HEK293 (cell line): ENCODE measurements around the gene MUC4.

Experiments
- CTCF ChIA-PET: fragments of 350-600 bp; formaldehyde crosslinking; extraction: SDS; loops from one replicate; lab custom pipeline; 2021; ENCODE audit warnings: antibody characterized with exemption; lab: Yijun Ruan, JAX
- POLR2A ChIA-PET: fragments of 300-600 bp; formaldehyde crosslinking; extraction: SDS; loops from one replicate; lab custom pipeline; 2020; ENCODE audit warnings: antibody characterized with exemption, inconsistent platforms; lab: Yijun Ruan, JAX
- H3K27ac ChIP-seq: fragments of 200-500 bp; sonication (Bioruptor generic); 2 replicates; pipeline ENCODE4 v1.5.1; 2014; ENCODE audit warnings: low read depth, low read length, control low read depth, inconsistent platforms; ENCODE audit errors: extremely low read depth
- H3K36me3 ChIP-seq, 2 experiments: fragments of 200-500 bp in 1 of 2; sonication (Bioruptor generic) in 1 of 2; 1 replicate in 1 of 2; 2 replicates in 1 of 2; pipeline ENCODE4 v1.5.1; 2014 to 2017; ENCODE audit warnings: inconsistent platforms in 2 of 2, low read length in 2 of 2; ENCODE audit not compliant: control insufficient read depth in 2 of 2, insufficient read depth in 1 of 2
- H3K4me1 ChIP-seq: fragments of 200-500 bp; sonication (Bioruptor generic); 2 replicates; pipeline ENCODE4 v1.5.1; 2014; ENCODE audit warnings: mild to moderate bottlenecking, low read length, inconsistent platforms; ENCODE audit not compliant: control insufficient read depth, insufficient read depth
- H3K4me3 ChIP-seq: 2 replicates; pipeline ENCODE4 v1.5.1; 2011; ENCODE audit warnings: low read depth, mild to moderate bottlenecking, control low read depth, low read length, moderate library complexity
- H3K9me3 ChIP-seq: fragments of 200-500 bp; sonication (Bioruptor generic); 2 replicates; pipeline ENCODE4 v1.5.1; 2014; ENCODE audit warnings: low read depth, low read length, inconsistent platforms; ENCODE audit not compliant: control insufficient read depth, insufficient read depth
- CTCF ChIP-seq: fragments of 450-650 bp; formaldehyde crosslinking; IDR thresholded peaks from 2 replicates; pipeline ENCODE4 v1.5.1; 2016; ENCODE audit warnings: missing biosample characterization, missing genetic modification characterization
- HOXC10 ChIP-seq: sonication (generic); formaldehyde crosslinking; IDR thresholded peaks from 2 replicates; pipeline ENCODE4 v1.8.1; 2023; ENCODE audit warnings: mild to moderate bottlenecking, missing genetic modification reagents
- INSM2 ChIP-seq: fragments of 450-650 bp; formaldehyde crosslinking; IDR thresholded peaks from 2 replicates; pipeline ENCODE4 v1.5.1; 2016; ENCODE audit warnings: missing biosample characterization, missing genetic modification characterization
- MZF1 ChIP-seq: fragments of 450-650 bp; formaldehyde crosslinking; IDR thresholded peaks from 2 replicates; pipeline ENCODE4 v1.5.1; 2017; ENCODE audit warnings: missing biosample characterization, missing genetic modification characterization, borderline replicate concordance
- PBX3 ChIP-seq: sonication (generic); formaldehyde crosslinking; IDR thresholded peaks from 2 replicates; pipeline ENCODE4 v1.8.1; 2022; ENCODE audit warnings: mild to moderate bottlenecking, moderate library complexity, missing genetic modification reagents
- PRDM4 ChIP-seq: fragments of 450-650 bp; formaldehyde crosslinking; IDR thresholded peaks from 2 replicates; pipeline ENCODE4 v1.5.1; 2017; ENCODE audit warnings: missing biosample characterization, missing genetic modification characterization
- SETDB1 ChIP-seq: IDR thresholded peaks from one replicate; pipeline ENCODE4 v1.6.1; 2017; ENCODE audit warnings: mild to moderate bottlenecking, low read length, moderate library complexity, mixed read lengths; ENCODE audit not compliant: insufficient read length
- SP3 ChIP-seq: fragments of 450-650 bp; formaldehyde crosslinking; IDR thresholded peaks from 2 replicates; pipeline ENCODE4 v1.5.1; 2016; ENCODE audit warnings: missing biosample characterization, missing genetic modification characterization
- TSHZ1 ChIP-seq: fragments of 450-650 bp; formaldehyde crosslinking; IDR thresholded peaks from 2 replicates; pipeline ENCODE4 v1.5.1; 2016; ENCODE audit warnings: missing biosample characterization, missing genetic modification characterization, borderline replicate concordance
- ZBTB11 ChIP-seq: fragments of 450-650 bp; formaldehyde crosslinking; conservative IDR thresholded peaks from 2 replicates; pipeline ENCODE4 v1.5.1; 2016; ENCODE audit warnings: low read depth, missing biosample characterization, missing genetic modification characterization
- ZBTB17 ChIP-seq: fragments of 450-650 bp; formaldehyde crosslinking; IDR thresholded peaks from 2 replicates; pipeline ENCODE4 v1.5.1; 2016; ENCODE audit warnings: missing biosample characterization, missing genetic modification characterization
- ZFP41 ChIP-seq: fragments of 450-650 bp; formaldehyde crosslinking; IDR thresholded peaks from 2 replicates; pipeline ENCODE4 v1.5.1; 2016; ENCODE audit warnings: missing biosample characterization, missing genetic modification characterization, borderline replicate concordance
- ZNF19 ChIP-seq: fragments of 450-650 bp; formaldehyde crosslinking; IDR thresholded peaks from 2 replicates; pipeline ENCODE4; 2016; ENCODE audit warnings: missing biosample characterization, missing genetic modification characterization, low read depth
- ZNF302 ChIP-seq: fragments of 450-650 bp; formaldehyde crosslinking; IDR thresholded peaks from 2 replicates; pipeline ENCODE4 v1.5.1; 2016; ENCODE audit warnings: missing biosample characterization, missing genetic modification characterization, low read depth
- ZNF354C ChIP-seq: fragments of 450-650 bp; formaldehyde crosslinking; IDR thresholded peaks from 2 replicates; pipeline ENCODE4 v1.5.1; 2016; ENCODE audit warnings: missing biosample characterization, missing genetic modification characterization, low read depth, borderline replicate concordance
- ZNF404 ChIP-seq: fragments of 450-650 bp; formaldehyde crosslinking; IDR thresholded peaks from 2 replicates; pipeline ENCODE4 v1.5.1; 2017; ENCODE audit warnings: missing biosample characterization, missing genetic modification characterization
- ZNF426 ChIP-seq: fragments of 450-650 bp; formaldehyde crosslinking; IDR thresholded peaks from 2 replicates; pipeline ENCODE4 v1.5.1; 2017; ENCODE audit warnings: missing biosample characterization, missing genetic modification characterization, mild to moderate bottlenecking, inconsistent platforms, moderate library complexity

The MUC4 gene

GRCh38 chr3:195754906-195755305, 56.8 kb downstream of the MUC4 start:
- POLR2A ChIA-PET: no interaction called here
- H3K4me1 ChIP-seq: no peaks in the 10 kb centered on the region
- H3K36me3 ChIP-seq: no peaks in the 10 kb centered on the region
- no peak overlapping the region for H3K4me3 ChIP-seq
- no peak overlapping the region for H3K27ac ChIP-seq
- TF ChIP-seq ZNF19 (tag by site-specific recombination): no peak
- no peak for TF ChIP-seq PRDM4
- no peak for TF ChIP-seq ZNF354C (tag by site-specific recombination)
- CTCF ChIA-PET: no interaction called here
- H3K9me3 ChIP-seq: no peaks in the 10 kb centered on the region

- Histone ChIP-seq H3K4me1 (no peaks in the 10 kb centered on the region), H3K27ac (no peak overlapping the region), H3K4me3 (no peak overlapping the region), H3K9me3 (no peaks in the 10 kb centered on the region), H3K36me3 (no peaks in the 10 kb centered on the region)
- POLR2A ChIA-PET: no interaction called here
- TF ChIP-seq ZFP41 (tag by site-specific recombination): no peak
- TF ChIP-seq ZBTB17 (tag by site-specific recombination): no peak
- no peak for TF ChIP-seq ZNF404 (tag by site-specific recombination)
- CTCF ChIA-PET: no interaction called here
Observed at GRCh38 chr3:195754141-195754540, 57.6 kb downstream of the MUC4 start.

- CTCF ChIA-PET: no interaction called here
- Histone ChIP-seq H3K27ac (no peak overlapping the region), H3K9me3 (no peaks in the 10 kb centered on the region), H3K4me1 (no peaks in the 10 kb centered on the region), H3K36me3 (no peaks in the 10 kb centered on the region), H3K4me3 (no peak overlapping the region)
- POLR2A ChIA-PET: no interaction called here
- TF ChIP-seq ZBTB17 (tag by site-specific recombination) (no peak), INSM2 (tag by site-specific recombination) (no peak), SETDB1 (no peak), ZNF302 (no peak), PBX3 (CRISPR knock-in tag) (no peak), TSHZ1 (tag by site-specific recombination) (no peak), SP3 (no peak), MZF1 (tag by site-specific recombination) (no peak), CTCF (tag by site-specific recombination) (no peak), ZNF426 (tag by site-specific recombination) (no peak), HOXC10 (CRISPR knock-in tag) (no peak), ZBTB11 (tag by site-specific recombination) (no peak)
Observed at GRCh38 chr3:195753581-195753980, 58.1 kb downstream of the MUC4 start.
